GM23338 (cell line): ENCODE results near the gene BRAF. TPM values are rescaled to one million over a fixed set of nuclear protein-coding genes. Genes with fewer than 3 reads are reported as not detected.
"Not testable (repeated sequence)": the region's sequence is repeated elsewhere in the genome, so short reads cannot be mapped to it uniquely, and the experiment has no call there.

ENCODE experiments used
- ATAC-seq: fragments of 200-7000 bp; cut with Tn5 transposase; 3 replicates; pipeline ENCODE4 v1.9.1; 2020
- DNase-seq: peaks from one replicate; pipeline ENCODE4 v3.0.0-alpha.2; 2015; ENCODE audit warnings: low spot score
- H2AFZ ChIP-seq: fragments of 200-600 bp; sonication (generic); 2 replicates; pipeline ENCODE4 v1.8.0; 2016; ENCODE audit warnings: antibody characterized with exemption, mild to moderate bottlenecking, moderate library complexity
- H3F3A ChIP-seq: fragments of 200-600 bp; sonication (generic); replicated peaks from 2 replicates; pipeline ENCODE4 v1.8.0; 2017; ENCODE audit warnings: antibody characterized with exemption, mixed run types, low read depth
- H3K27ac ChIP-seq: fragments of 200-600 bp; sonication (generic); 2 replicates; pipeline ENCODE4 v1.6.1; 2016; ENCODE audit warnings: low read depth
- H3K27me3 ChIP-seq: fragments of 200-600 bp; sonication (generic); 2 replicates; pipeline ENCODE4 v1.8.0; 2016; ENCODE audit warnings: mild to moderate bottlenecking, mixed run types, moderate library complexity; ENCODE audit not compliant: insufficient read depth
- H3K36me3 ChIP-seq: fragments of 200-600 bp; sonication (generic); 2 replicates; pipeline ENCODE4 v1.8.0; 2016; ENCODE audit warnings: mild to moderate bottlenecking; ENCODE audit not compliant: insufficient read depth
- H3K4me1 ChIP-seq: fragments of 200-600 bp; sonication (generic); 2 replicates; pipeline ENCODE4 v1.8.0; 2016; ENCODE audit warnings: mild to moderate bottlenecking, moderate library complexity; ENCODE audit not compliant: insufficient read depth
- H3K4me2 ChIP-seq: fragments of 200-600 bp; sonication (generic); 2 replicates; pipeline ENCODE4 v1.7.1; 2017; ENCODE audit warnings: mixed run types
- H3K4me3 ChIP-seq: fragments of 200-600 bp; sonication (generic); 2 replicates; pipeline ENCODE4 v1.6.1; 2016; ENCODE audit warnings: mixed run types
- H3K79me2 ChIP-seq: fragments of 200-600 bp; sonication (generic); replicated peaks from 2 replicates; pipeline ENCODE4 v1.8.0; 2017; ENCODE audit warnings: mild to moderate bottlenecking; ENCODE audit not compliant: insufficient read depth
- H3K9me2 ChIP-seq: fragments of 200-600 bp; sonication (generic); 2 replicates; pipeline ENCODE4 v1.8.0; 2017; ENCODE audit not compliant: insufficient read depth
- H4K20me1 ChIP-seq: fragments of 200-600 bp; sonication (generic); replicated peaks from 2 replicates; pipeline ENCODE4 v1.8.0; 2017; ENCODE audit warnings: mild to moderate bottlenecking; ENCODE audit not compliant: insufficient read depth
- H3K27ac Mint-ChIP-seq: 2 replicates; pipeline ENCODE4 v1.8.0; 2020; ENCODE audit warnings: inconsistent platforms, mild to moderate bottlenecking, moderate library complexity, mixed read lengths
- H3K27me3 Mint-ChIP-seq: 3 replicates; pipeline ENCODE4 v1.8.0; 2022; ENCODE audit warnings: low read depth, mild to moderate bottlenecking, moderate library complexity, mixed read lengths, inconsistent platforms; ENCODE audit not compliant: insufficient read depth, poor library complexity
- H3K36me3 Mint-ChIP-seq: 3 replicates; pipeline ENCODE4 v1.8.0; 2021; ENCODE audit warnings: low read depth, mild to moderate bottlenecking, inconsistent platforms, moderate library complexity, mixed read lengths
- H3K4me1 Mint-ChIP-seq: 3 replicates; pipeline ENCODE4 v1.8.0; 2020; ENCODE audit warnings: mild to moderate bottlenecking, inconsistent platforms, mixed read lengths
- H3K4me3 Mint-ChIP-seq: 3 replicates; pipeline ENCODE4 v1.8.0; 2021; ENCODE audit warnings: moderate library complexity, mild to moderate bottlenecking, inconsistent platforms, mixed read lengths
- H3K9me3 Mint-ChIP-seq: 3 replicates; pipeline ENCODE4 v1.8.0; 2020; ENCODE audit warnings: moderate library complexity, mild to moderate bottlenecking, inconsistent platforms, mixed read lengths
- ETS1 ChIP-seq: IDR thresholded peaks from 2 replicates; pipeline ENCODE4 v1.6.1; 2016; ENCODE audit warnings: antibody characterized with exemption
- EZH2 ChIP-seq: fragments of 200-600 bp; sonication (generic); IDR thresholded peaks from one replicate; pipeline ENCODE4 v1.8.0; 2017; ENCODE audit warnings: antibody characterized with exemption, mild to moderate bottlenecking, low read depth; ENCODE audit not compliant: unreplicated experiment
- EZH2phosphoT487 ChIP-seq: fragments of 200-600 bp; sonication (generic); IDR thresholded peaks from one replicate; pipeline ENCODE4 v1.8.1; 2018; ENCODE audit warnings: antibody characterized with exemption; ENCODE audit not compliant: unreplicated experiment
- JUNB ChIP-seq: IDR thresholded peaks from one replicate; pipeline ENCODE4 v1.6.1; 2016; ENCODE audit warnings: antibody characterized with exemption; ENCODE audit not compliant: unreplicated experiment
- POLR2AphosphoS5 ChIP-seq: IDR thresholded peaks from 2 replicates; pipeline ENCODE4 v1.6.1; 2016; ENCODE audit warnings: antibody characterized with exemption, low read depth
- STAT1 ChIP-seq: IDR thresholded peaks from one replicate; pipeline ENCODE4 v1.6.1; 2016; ENCODE audit warnings: antibody characterized with exemption; ENCODE audit not compliant: unreplicated experiment
- ZNF114 ChIP-seq: fragments of 250-450 bp; sonication (Bioruptor Pico); IDR thresholded peaks from 2 replicates; pipeline ENCODE4 v1.5.0; 2020; ENCODE audit warnings: mild to moderate bottlenecking, moderate library complexity
- ZNF331 ChIP-seq: fragments of 250-450 bp; sonication (Bioruptor Pico); IDR thresholded peaks from 2 replicates; pipeline ENCODE4 v1.5.0; 2020; ENCODE audit warnings: low read depth, mild to moderate bottlenecking, moderate library complexity
- polyA plus RNA-seq: library from polyadenylated mRNA; unstranded; fragments of >200 nt; fragmentation: Nextera tagmentation; extraction: Ambion mirVana; gene quantifications from 2 replicates; pipeline ENCODE4 v1.2.1, GENCODE V29; 2016
- total RNA-seq: library from RNA; depleted of rRNA; stranded (reverse); fragments of >200 nt; shearing (Covaris generic); gene quantifications from 2 replicates; pipeline ENCODE4 v1.2.3, GENCODE V29; 2014
- TF ChIP-seq, protein P1 (sequence below): IDR thresholded peaks from one replicate; pipeline ENCODE4 v1.6.1; 2018; ENCODE audit warnings: antibody characterized with exemption; ENCODE audit not compliant: unreplicated experiment
- TF ChIP-seq, protein P2 (sequence below), 2 experiments: fragments of 200-600 bp in 1 of 2; sonication (generic) in 1 of 2; conservative IDR thresholded peaks; 2 replicates each; pipeline versions ENCODE4 v1.5.1 to v1.6.1; 2016 to 2017; ENCODE audit warnings: antibody characterized with exemption in 2 of 2, low read depth in 2 of 2, mild to moderate bottlenecking in 2 of 2, moderate library complexity in 1 of 2

The BRAF gene
- total and polyA plus RNA-seq, 2 experiments from 2014 or later = 14.6 to 36.8 TPM

DNA sequence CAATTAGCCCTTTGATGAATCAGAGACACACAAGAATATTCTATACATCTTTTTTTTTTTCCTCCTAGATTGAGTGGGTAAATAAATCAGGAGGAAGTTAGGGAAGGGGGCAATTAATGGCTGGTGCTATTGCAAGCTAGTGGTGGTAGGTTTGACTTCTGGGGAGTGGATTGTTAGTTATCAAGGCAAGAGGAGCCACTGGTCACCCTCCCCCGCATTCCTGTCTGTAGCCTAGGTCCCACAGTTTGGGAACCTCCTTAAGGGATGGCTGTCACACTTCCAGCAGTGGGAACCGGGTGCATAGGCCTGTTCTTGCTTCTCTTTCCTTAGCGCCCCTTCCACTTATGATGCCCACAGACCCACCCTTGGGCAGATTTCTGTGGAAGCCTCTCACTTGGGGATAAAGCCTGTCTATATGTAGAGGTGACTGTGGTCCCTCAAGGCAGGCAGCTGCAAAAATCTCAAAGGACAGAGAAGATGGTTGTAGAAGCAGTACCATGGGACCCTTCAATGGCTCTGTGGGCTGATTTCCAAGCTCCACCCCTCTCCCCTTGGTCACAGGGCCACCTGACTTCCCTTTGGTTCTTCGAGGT lies 254.3 kb downstream of the BRAF start:
- Histone ChIP-seq H3K79me2 (no peaks in the 10 kb centered on the region), H3K27ac (no peak overlapping the region), H4K20me1 (peaks cover 6% of the 10 kb centered on the region; the same call in 1 of the 2 replicates), H3K9me2 (no peaks in the 10 kb centered on the region), H2AFZ (peak overlapping the region; percentile 63; the same call in 1 of the 2 replicates), H3K4me2 (no peak overlapping the region), H3K4me3 (no peak overlapping the region), H3F3A (0 out of 2 replicates have a peak, but pooled peaks cover 3% of the 10 kb centered on the region), H3K36me3 (no peaks in the 10 kb centered on the region), H3K4me1 (peaks cover 24% of the 10 kb centered on the region), H3K27me3 (0 out of 2 replicates have a peak, but pooled peaks cover 5% of the 10 kb centered on the region)
- Mint-ChIP-seq H3K9me3 (no peaks in the 10 kb centered on the region; the same call in 2 of the 3 replicates), H3K27me3 (peaks cover 17% of the 10 kb centered on the region), H3K4me3 (no peak overlapping the region), H3K27ac (no peak overlapping the region), H3K4me1 (peaks cover 17% of the 10 kb centered on the region), H3K36me3 (no peaks in the 10 kb centered on the region; the same call in 2 of the 3 replicates)
- TF ChIP-seq, protein P1, sequence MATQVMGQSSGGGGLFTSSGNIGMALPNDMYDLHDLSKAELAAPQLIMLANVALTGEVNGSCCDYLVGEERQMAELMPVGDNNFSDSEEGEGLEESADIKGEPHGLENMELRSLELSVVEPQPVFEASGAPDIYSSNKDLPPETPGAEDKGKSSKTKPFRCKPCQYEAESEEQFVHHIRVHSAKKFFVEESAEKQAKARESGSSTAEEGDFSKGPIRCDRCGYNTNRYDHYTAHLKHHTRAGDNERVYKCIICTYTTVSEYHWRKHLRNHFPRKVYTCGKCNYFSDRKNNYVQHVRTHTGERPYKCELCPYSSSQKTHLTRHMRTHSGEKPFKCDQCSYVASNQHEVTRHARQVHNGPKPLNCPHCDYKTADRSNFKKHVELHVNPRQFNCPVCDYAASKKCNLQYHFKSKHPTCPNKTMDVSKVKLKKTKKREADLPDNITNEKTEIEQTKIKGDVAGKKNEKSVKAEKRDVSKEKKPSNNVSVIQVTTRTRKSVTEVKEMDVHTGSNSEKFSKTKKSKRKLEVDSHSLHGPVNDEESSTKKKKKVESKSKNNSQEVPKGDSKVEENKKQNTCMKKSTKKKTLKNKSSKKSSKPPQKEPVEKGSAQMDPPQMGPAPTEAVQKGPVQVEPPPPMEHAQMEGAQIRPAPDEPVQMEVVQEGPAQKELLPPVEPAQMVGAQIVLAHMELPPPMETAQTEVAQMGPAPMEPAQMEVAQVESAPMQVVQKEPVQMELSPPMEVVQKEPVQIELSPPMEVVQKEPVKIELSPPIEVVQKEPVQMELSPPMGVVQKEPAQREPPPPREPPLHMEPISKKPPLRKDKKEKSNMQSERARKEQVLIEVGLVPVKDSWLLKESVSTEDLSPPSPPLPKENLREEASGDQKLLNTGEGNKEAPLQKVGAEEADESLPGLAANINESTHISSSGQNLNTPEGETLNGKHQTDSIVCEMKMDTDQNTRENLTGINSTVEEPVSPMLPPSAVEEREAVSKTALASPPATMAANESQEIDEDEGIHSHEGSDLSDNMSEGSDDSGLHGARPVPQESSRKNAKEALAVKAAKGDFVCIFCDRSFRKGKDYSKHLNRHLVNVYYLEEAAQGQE = no peak
- TF ChIP-seq ZNF114 (CRISPR knock-in tag) (no peak), ETS1 (no peak), ZNF331 (no peak), EZH2 (no peak), JUNB (no peak), POLR2AphosphoS5 (no peak), EZH2phosphoT487 (no peak), STAT1 (no peak)
- TF ChIP-seq, protein P2, sequence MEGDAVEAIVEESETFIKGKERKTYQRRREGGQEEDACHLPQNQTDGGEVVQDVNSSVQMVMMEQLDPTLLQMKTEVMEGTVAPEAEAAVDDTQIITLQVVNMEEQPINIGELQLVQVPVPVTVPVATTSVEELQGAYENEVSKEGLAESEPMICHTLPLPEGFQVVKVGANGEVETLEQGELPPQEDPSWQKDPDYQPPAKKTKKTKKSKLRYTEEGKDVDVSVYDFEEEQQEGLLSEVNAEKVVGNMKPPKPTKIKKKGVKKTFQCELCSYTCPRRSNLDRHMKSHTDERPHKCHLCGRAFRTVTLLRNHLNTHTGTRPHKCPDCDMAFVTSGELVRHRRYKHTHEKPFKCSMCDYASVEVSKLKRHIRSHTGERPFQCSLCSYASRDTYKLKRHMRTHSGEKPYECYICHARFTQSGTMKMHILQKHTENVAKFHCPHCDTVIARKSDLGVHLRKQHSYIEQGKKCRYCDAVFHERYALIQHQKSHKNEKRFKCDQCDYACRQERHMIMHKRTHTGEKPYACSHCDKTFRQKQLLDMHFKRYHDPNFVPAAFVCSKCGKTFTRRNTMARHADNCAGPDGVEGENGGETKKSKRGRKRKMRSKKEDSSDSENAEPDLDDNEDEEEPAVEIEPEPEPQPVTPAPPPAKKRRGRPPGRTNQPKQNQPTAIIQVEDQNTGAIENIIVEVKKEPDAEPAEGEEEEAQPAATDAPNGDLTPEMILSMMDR (conservative IDR thresholded peaks at IDR 0.05; ENCODE audit: low read depth in 2 of 2) = no peak
- ATAC-seq (no peak), DNase-seq (peak; percentile 17)

- H4K20me1 ChIP-seq, H3K9me3 Mint-ChIP-seq, H3F3A ChIP-seq, H2AFZ ChIP-seq, H3K9me2 ChIP-seq, DNase-seq, H3K4me3 Mint-ChIP-seq, H3K36me3 Mint-ChIP-seq, H3K79me2 ChIP-seq, H3K27me3 ChIP-seq, H3K36me3 ChIP-seq, H3K27ac ChIP-seq, H3K27ac Mint-ChIP-seq, ATAC-seq, H3K4me2 ChIP-seq, H3K4me3 ChIP-seq: not testable (repeated sequence)
- H3K27me3 Mint-ChIP-seq = peaks cover 17% of the 10 kb centered on the region
- peaks cover 22% of the 10 kb centered on the region for H3K4me1 ChIP-seq
- H3K4me1 Mint-ChIP-seq = peaks cover 17% of the 10 kb centered on the region
Observed at GRCh38 chr7:140669862-140670261, 254.9 kb downstream of the BRAF start.
